Natural killer cell (primary cell): ENCODE measurements around the gene FLII. TPM values are rescaled to one million over a fixed set of nuclear protein-coding genes. Genes with fewer than 3 reads are reported as not detected.

Source experiments
- ATAC-seq, 3 donors: fragments of 150-1000 bp in 2 of 3; fragments of 200-7000 bp in 1 of 3; cut with Tn5 transposase; 1 replicate in 1 of 3; 2 replicates in 2 of 3; pipeline ENCODE4 v1.10.0; 2021; ENCODE audit warnings: mild to moderate bottlenecking in 2 of 3, moderate library complexity in 2 of 3
- DNase-seq, 2 donors: peaks; one replicate each; pipeline versions ENCODE4 v3.0.0 to v3.0.0-alpha.2; 2013 to 2021; ENCODE audit warnings: mixed read lengths in 1 of 2
- H3K27ac ChIP-seq: one replicate; pipeline ENCODE4 v1.5.1; 2013; ENCODE audit warnings: mild to moderate bottlenecking, low read length
- H3K27me3 ChIP-seq: one replicate; pipeline ENCODE4 v1.6.1; 2013; ENCODE audit warnings: low read length; ENCODE audit not compliant: control insufficient read depth, insufficient read depth
- H3K36me3 ChIP-seq: one replicate; pipeline ENCODE4 v1.6.1; 2013; ENCODE audit warnings: low read length; ENCODE audit not compliant: control insufficient read depth, insufficient read depth
- H3K4me1 ChIP-seq: one replicate; pipeline ENCODE4 v1.6.1; 2013; ENCODE audit warnings: low read length; ENCODE audit not compliant: control insufficient read depth, insufficient read depth
- H3K4me3 ChIP-seq: one replicate; pipeline ENCODE4 v1.5.1; 2013; ENCODE audit warnings: low read length
- H3K9me3 ChIP-seq: one replicate; pipeline ENCODE4 v1.6.1; 2013; ENCODE audit warnings: low read length; ENCODE audit not compliant: control insufficient read depth, insufficient read depth
- H3K27ac Mint-ChIP-seq, 2 donors: one replicate each; pipeline ENCODE4 v1.8.0; 2022; ENCODE audit warnings: mild to moderate bottlenecking in 2 of 2, mixed read lengths in 2 of 2, moderate library complexity in 1 of 2
- H3K27me3 Mint-ChIP-seq, 2 donors: one replicate each; pipeline ENCODE4 v1.8.0; 2022; ENCODE audit warnings: low read depth in 2 of 2, mixed read lengths in 2 of 2
- H3K36me3 Mint-ChIP-seq: one replicate; pipeline ENCODE4 v1.8.0; 2022; ENCODE audit warnings: mixed read lengths
- H3K4me1 Mint-ChIP-seq, 2 donors: one replicate each; pipeline ENCODE4 v1.8.0; 2022; ENCODE audit warnings: mixed read lengths in 2 of 2
- H3K4me3 Mint-ChIP-seq: one replicate; pipeline ENCODE4 v1.8.0; 2022; ENCODE audit warnings: mild to moderate bottlenecking, moderate library complexity, mixed read lengths
- H3K9me3 Mint-ChIP-seq, 2 donors: one replicate each; pipeline ENCODE4 v1.8.0; 2022; ENCODE audit warnings: mixed read lengths in 2 of 2
- CTCF ChIP-seq: fragments of 200-600 bp; IDR thresholded peaks from one replicate; pipeline ENCODE4 v1.8.0; 2022; ENCODE audit warnings: antibody characterized with exemption
- WGBS: methylation state at CpG from one replicate; pipeline ENCODE4 v1.1.7; 2013; ENCODE audit warnings: missing lambda C conversion rate; ENCODE audit not compliant: insufficient coverage; 5-methylcytosine and 5-hydroxymethylcytosine counted together
- intact Hi-C: fragments of 100-400 bp; cut with micrococcal nuclease; formaldehyde crosslinking; loops from one replicate; pipeline ENCODE4 v1.14.2; 2022
- total RNA-seq, 4 donors: library from RNA; stranded (reverse); fragments of 120-200 nt in 1 of 4; gene quantifications; one replicate each; pipeline versions ENCODE4 v1.2.3 to v1.2.4, GENCODE V29; 2013 to 2022

Gene FLII
- total RNA-seq, 3 donors from 2014 or later (not counting 1 experiment from before 2014, with no cell fraction given), result 286 to 342 (median 327) TPM

GRCh38 chr17:18261146-18261515 lies 2.6 kb upstream of the FLII start:
- no peaks in the 10 kb centered on the region for H3K9me3 Mint-ChIP-seq
- H3K36me3 Mint-ChIP-seq, result no peaks in the 10 kb centered on the region
- WGBS, result 6% methylated on average over 16 of the region's 16 CpGs
- intact Hi-C loops, result loop anchor here (2.0 kb wide), 1 partner anchor 54 kb away; the partner anchor contains the start of genes SMCR8 and TOP3A
- peak; percentile 34 to 42 for DNase-seq
- TF ChIP-seq CTCF, result no peak
- no peaks in the 10 kb centered on the region for H3K27me3 ChIP-seq
- H3K27me3 Mint-ChIP-seq, result no peaks in the 10 kb centered on the region
- H3K27ac Mint-ChIP-seq, result peak overlapping the region; percentile 70 to 81
- ATAC-seq, result peak in 1 of 3 donors; percentile 13
- peak overlapping the region; percentile 83 for H3K4me3 Mint-ChIP-seq
- H3K4me1 Mint-ChIP-seq, result peaks cover 17 to 36% of the 10 kb centered on the region in 2 donors
- H3K27ac ChIP-seq, result peak overlapping the region; percentile 88
- H3K36me3 ChIP-seq, result peaks cover 18% of the 10 kb centered on the region
- peak overlapping the region; percentile 76 for H3K4me3 ChIP-seq
- no peaks in the 10 kb centered on the region for H3K9me3 ChIP-seq
- peaks cover 51% of the 10 kb centered on the region for H3K4me1 ChIP-seq

GRCh38 chr17:18260332-18261145 lies 2.0 kb upstream of the FLII start, which contains the start of gene MIEF2:
Gene MIEF2, plus strand, starts transcription at chr17:18260662. Its CDS starts 2,059 bp downstream, at chr17:18262721.
- Mint-ChIP-seq H3K36me3 (no peaks in the 10 kb centered on the region), H3K4me3 (peak within 1 kb of the TSS; percentile 83), H3K9me3 (no peaks in the 10 kb centered on the region), H3K27ac (peak within 1 kb of the TSS; percentile 70 to 81), H3K27me3 (no peaks in the 10 kb centered on the region), H3K4me1 (peaks cover 17 to 36% of the 10 kb centered on the region in 2 donors)
- Histone ChIP-seq H3K27me3 (no peaks in the 10 kb centered on the region), H3K4me3 (peak within 1 kb of the TSS; percentile 76), H3K27ac (peak within 1 kb of the TSS; percentile 88), H3K4me1 (peaks cover 51% of the 10 kb centered on the region), H3K36me3 (peaks cover 20% of the 10 kb centered on the region), H3K9me3 (no peaks in the 10 kb centered on the region)
- TF ChIP-seq CTCF, result no peak
- ATAC-seq (peak; percentile 87 to 92 (median 90)), DNase-seq (peak; percentile 88 to 95)
- WGBS, result under 1% methylated on average over 72 of the region's 72 CpGs
- intact Hi-C loops, result loop anchor here (2.0 kb wide), 1 partner anchor 54 kb away; the partner anchor contains the start of genes SMCR8 and TOP3A

GRCh38 chr17:18259621-18260331 lies 1.2 kb upstream of the FLII start:
- H3K4me3 Mint-ChIP-seq, result peak overlapping the region; percentile 83
- Histone ChIP-seq H3K27me3 (no peaks in the 10 kb centered on the region), H3K4me1 (peaks cover 51% of the 10 kb centered on the region), H3K9me3 (no peaks in the 10 kb centered on the region), H3K4me3 (peak overlapping the region; percentile 76), H3K36me3 (peaks cover 22% of the 10 kb centered on the region), H3K27ac (peak overlapping the region; percentile 88)
- ATAC-seq (no peak), DNase-seq (no peak)
- intact Hi-C loops, result loop anchor here (2.0 to 5.0 kb wide), 2 partner anchors 55 to 77 kb away; partner anchors contain the start of genes ALKBH5, SMCR8 and TOP3A
- no peak for TF ChIP-seq CTCF
- peak overlapping the region; percentile 70 to 81 for H3K27ac Mint-ChIP-seq
- H3K27me3 Mint-ChIP-seq, result no peaks in the 10 kb centered on the region
- peaks cover 17 to 36% of the 10 kb centered on the region in 2 donors for H3K4me1 Mint-ChIP-seq
- WGBS, result 77% methylated on average over 22 of the region's 22 CpGs
- no peaks in the 10 kb centered on the region for H3K36me3 Mint-ChIP-seq
- no peaks in the 10 kb centered on the region for H3K9me3 Mint-ChIP-seq
